Activated T-helper 9 cell treated with anti-CD3 and anti-CD28 coated beads, Interleukin-2, amount 50 U/mL, for 16 hours (primary cell): ENCODE measurements around the gene NT5C1A.

Source experiments
- DNase-seq: peaks from one replicate; pipeline ENCODE4 v3.0.0-alpha.2; 2020; ENCODE audit warnings: low read depth

Gene NT5C1A

DNA sequence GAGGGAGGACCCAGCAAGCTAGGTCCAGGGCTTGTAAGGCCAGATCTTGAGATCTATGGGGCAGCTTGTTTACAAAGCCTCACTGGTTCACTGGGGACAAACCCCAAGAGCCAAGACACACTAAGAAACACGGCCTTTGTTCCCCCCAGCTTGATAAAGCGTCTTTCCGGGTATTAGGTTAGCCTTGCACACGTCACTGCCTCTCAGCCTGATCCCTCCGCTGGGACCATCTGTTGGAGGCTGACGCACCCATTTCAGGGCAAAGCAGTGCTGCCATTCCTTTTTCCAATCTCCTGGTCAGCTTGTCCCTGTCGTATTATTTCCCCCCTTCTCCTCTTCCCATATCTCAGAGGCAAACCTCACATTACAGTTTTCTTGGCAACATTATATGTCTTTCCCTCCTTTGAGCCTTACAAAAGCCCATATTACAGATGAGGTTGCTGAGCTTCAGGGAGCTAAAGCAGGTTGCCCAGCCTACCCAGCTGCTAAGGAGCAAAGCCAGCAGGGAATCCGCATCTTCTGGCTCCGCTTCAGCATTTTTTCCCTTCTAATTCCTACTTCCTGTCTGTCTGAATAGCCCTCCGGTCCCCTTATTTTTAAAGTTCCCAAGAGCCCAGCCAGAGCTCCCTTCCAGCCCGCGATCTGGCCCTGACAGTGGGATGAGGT, 36.6 kb downstream of the NT5C1A start:
- no peak for DNase-seq

DNA sequence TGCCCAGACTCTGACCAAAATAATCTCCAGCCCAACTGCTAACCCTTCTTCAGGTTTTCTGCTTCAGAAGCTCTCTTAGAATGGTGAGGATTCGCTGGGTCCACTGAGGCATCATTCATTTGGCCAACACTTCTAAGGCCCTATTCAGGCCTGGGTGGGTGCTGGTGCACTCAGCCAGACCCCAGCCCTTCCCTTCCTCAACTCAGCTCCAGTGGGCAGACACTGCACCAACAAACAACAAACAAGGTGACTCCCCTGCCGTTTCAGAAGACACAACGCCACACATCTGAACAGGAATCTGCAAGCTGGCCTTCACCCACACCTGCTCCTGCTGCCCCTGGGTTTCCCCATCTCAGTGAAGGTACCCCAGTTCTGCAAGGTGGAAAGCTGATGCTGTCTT, 38.5 kb downstream of the NT5C1A start:
- no peak for DNase-seq

DNA sequence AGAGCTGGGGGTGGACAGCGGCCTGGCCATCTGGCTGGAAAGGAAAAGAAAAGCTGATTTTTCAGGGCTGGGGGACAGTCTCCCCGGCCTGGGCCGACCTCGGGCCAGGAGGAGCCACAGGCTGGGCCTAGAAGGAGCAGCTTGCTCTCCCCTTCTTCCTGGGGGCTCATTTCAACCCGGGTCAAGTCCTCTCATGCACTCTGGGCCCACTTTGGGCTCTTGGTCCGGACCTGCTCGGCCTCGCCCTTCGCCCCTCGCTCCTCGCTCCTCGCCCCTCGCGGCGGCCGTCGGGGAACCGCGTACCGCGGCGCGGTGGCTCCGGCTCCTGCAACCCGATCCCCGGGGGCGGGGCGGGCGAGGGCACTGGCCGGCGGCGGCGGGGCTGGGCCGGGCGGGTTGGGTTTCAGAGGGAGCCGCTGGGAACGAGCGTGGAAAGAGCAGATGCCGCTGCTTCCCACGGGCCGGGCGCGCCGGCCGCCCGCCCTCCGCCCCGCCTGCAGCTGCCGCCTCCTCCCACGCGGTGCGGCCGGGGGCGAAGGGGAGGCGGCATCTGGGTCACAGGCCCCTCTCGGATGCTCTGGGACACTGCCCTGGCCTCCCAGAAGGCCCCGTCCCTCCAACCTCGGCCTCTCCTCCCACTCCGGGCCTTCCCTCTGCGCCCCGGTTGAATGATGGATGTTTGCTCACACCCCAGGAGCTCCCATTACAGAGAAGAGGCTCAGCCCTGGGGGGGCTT, 39.1 kb downstream of the NT5C1A start:
- no peak for DNase-seq

DNA sequence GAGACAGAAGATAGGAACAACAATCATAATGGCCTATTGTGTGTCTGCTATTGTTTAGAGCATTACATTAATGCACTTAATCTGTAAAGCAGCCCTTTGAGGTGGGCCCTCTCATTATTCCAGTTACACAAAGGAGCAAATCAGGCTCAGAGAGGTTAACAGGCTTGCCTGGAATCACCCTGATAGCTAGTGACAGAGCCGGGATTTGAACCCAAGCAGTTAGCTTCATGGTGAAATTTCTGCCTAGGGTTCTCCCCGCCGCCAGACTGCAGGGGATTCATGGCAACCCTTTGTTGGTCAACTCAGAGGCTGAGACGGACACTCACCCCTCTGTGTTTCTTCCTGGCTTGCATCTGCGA, 39.6 kb downstream of the NT5C1A start:
- no peak for DNase-seq

DNA sequence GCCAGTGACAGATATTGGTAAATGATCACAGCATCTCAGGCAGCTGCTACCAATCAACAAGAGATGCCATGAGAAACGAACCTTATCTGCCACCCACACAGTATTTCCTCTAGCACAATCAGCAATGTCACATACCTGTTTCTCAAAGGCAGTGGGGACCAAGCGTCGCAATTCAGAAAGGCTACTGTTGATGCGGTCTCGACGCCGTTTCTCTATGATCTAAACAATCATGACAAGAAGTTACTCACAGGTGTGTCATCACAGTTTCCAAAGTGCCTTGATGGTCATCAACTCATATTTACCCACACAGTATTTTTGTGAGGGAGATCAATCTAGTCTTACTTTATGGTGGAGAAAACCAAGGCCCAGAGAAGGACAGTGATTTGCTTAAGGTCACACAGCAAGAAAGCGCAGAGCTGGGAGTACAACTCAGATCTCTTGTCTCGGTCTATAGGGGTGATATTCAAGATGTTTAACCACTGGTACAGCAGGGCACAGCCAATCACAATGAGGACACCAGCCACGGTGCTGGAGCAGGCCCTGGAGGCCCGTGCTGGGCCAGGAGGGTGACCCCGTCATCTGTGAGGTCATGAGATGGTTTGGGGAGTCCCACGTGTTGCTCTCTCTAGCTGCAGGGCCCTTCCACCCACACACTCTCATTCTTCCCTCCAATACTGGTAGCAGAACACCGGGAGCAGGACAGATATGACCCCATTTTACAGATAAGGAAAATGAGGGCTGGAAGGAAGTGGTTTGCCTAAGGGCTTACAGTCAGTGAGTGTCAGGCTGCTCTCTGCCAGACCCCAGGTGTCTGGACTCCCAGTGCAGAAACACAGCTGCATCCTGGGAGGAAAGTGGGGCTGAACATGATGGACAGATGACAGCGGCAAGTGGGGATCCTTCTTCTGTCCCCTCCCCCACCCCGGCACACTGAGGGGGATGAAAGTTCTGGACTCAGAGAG, 40.3 kb downstream of the NT5C1A start:
- DNase-seq, result no peak

DNA sequence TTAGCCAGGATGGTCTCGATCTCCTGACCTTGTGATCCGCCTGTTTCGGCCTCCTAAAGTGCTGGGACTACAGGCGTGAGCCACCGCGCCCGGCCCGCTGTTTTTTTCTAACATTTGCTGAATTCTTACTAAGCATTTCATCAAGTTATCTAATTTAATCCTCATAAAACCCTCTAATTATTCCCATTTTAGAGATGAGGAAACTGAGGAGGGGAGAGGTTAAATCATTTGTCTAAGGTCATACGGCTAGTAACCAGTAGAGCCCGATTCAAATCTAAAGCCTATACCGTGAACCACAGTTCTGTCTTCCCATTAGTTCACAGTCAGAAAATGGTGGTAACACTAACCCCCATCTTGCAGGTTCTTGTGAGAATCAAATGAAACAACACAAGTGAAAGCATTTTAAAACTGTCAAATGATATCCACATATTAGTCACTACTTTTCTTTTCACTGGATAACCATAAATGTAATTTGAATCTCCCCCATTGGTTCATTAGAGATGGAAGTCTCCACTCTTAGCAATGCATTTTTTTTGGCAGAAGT, 43.0 kb downstream of the NT5C1A start:
- no peak for DNase-seq

DNA sequence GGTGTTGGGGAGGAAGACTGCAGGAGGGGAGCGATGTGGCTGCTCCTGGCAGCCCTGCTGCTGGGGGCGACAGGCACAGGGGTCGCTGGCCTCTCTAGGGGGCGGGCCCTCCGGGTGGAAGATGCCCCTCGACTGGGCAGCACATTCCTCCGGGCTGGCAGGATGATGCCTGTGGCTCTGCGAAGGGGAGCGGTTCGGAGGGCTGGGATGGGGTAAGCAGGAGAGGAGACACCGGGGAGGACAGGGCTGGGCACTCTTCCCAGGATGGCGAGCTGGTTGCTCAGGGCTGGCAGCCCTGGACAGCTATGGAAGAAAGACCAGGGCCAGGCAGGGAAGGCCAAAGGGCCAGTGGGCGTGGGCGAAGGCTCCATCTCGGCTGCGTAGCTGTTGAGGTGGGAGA, 45.3 kb downstream of the NT5C1A start:
- no peak for DNase-seq

DNA sequence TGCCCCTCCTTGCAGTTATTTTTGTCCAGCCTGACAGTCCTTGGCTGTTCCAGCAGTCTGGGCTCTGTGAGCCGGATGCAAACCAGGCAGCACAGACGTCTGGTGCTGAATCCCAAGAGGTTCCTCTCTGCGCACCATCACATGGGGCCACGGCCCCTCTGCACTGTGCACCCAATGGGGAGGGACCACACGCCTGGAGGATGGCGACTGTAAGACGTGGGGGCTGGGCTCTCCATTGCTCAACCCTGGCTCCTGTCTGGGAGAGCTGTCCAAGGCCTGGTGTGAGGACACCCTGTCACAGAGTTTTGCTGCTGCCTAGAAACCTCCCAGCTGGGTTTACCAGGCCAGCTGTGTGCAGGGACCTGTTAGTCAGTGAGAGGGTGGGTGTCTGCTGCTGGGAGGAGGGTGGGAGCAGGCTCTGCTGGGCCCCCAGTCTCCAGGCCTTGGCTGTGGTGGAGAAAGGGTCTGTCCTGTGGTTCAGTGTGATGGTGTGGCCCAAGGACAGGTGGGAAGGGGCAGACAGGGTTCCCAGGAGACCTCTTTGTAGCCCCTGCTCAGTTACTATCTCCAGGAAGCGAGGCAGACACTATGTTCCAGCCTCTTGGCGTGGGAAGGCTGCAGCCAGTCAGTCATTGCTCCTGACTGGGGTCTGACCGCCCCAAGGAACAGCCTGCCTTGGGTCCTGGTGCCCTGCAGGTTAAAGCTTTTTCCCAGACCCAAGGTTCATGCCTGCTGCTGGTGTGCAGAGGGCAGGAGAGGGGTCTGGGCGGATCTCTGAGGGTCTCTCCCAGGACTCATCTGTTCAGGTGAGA, 46.2 kb downstream of the NT5C1A start:
- DNase-seq, result no peak

DNA sequence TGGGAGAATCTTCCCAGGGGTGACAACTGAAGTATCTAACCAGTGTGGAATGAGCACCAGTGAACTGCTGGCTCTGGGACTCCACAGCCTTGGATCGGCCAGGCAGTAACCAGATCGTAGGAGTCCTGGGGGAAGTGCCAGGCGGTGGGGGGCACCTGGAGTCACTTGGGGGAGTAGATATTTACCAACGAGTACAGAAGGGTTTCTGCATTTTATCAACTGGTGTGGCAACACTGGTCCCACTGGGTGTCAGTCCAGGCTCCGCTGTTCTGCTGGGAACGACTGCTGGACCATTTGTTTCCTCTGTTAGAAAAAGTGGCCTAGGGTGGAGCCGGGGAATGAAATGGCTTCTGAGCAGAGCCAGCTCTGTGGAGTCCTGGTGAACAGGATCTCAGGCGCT, 46.9 kb downstream of the NT5C1A start:
- DNase-seq, result no peak

DNA sequence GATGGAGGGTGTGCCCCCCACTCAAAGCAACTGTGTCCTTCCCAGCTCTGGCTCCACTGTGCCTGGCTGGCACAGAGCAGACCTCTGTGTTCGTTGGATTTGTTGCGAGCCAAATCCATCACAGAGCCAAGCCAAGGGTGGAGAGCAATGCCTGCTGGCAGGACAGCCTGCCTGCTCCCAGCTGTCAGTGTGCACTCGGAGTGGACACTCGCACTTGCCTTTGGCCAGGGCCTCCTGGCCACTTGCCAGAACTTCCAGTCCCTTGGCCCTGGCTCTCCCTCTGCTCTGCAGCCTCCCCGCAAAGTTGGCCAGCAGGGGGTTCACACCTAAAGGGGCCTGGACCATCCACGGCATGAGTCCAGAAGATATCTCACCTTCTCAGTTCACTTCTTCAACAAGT, 48.9 kb downstream of the NT5C1A start:
- DNase-seq, result no peak

DNA sequence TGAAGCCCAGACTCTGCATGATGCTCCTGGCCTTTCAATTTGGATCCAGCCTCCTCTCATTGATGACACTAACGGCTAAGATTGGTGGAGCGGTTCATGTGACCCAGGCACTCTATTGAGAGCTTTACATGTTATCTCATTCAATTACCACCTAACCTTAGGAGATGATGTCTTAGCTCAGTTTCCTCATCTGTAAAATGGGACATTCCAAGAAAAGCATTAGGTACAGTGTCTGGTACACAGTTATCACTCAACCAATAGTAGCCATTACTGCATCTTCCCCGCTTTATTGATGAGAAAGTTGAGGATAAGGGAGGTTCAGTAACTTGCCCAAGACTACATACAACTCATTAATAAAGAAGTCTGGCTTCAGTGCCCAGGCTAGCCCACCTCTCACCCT, 49.5 kb downstream of the NT5C1A start:
- no peak for DNase-seq

DNA sequence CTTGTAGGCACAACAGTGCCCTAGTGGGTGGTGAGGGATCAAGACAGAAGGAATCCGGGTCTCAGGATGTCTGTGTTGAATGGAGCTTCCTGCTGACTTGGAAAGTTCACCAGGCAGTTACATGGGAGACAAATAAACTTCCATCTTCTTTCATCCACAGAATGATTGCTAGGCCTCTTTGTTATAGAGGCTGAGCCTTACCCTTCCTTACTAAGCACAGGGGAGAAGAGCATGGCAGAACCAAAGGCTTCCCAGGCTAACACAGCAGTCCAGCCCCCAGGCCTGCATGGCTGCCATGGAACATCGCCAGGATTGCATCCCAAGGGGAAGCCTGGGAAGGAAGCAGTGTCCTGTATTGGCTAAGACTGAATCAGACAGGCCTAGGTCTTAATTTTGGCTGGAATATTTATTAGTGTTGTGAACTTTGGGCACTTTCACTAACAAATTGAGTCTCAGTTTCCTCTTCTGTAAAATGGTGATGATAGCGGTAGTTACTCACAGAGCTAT, 51.2 kb downstream of the NT5C1A start:
- no peak for DNase-seq

DNA sequence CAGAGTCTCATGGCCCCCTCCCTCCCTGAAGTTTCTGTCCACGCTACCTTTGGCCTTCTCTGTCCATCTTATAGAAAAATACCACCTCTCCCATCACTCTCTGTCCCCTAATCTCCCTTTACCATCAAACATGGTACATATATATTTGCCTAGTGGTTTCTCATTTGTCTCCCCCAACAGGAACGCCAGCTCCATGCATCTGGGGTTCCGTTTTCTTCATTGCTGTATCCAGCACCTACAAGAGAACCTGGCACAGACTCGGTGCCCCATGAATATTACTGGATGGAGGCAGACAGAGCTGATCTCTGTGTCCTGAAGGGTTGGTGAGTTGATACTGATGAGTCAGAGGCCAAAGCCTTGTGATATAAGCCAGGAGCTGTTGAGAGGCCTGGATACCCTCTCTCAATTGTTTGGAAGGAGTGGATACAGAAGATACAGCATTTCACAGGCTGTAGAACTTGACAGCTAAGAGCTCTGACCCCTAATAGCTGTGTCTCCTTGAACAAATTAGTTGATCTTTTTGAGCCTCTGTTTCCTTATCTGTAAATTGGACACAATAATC, 54.3 kb downstream of the NT5C1A start:
- no peak for DNase-seq

DNA sequence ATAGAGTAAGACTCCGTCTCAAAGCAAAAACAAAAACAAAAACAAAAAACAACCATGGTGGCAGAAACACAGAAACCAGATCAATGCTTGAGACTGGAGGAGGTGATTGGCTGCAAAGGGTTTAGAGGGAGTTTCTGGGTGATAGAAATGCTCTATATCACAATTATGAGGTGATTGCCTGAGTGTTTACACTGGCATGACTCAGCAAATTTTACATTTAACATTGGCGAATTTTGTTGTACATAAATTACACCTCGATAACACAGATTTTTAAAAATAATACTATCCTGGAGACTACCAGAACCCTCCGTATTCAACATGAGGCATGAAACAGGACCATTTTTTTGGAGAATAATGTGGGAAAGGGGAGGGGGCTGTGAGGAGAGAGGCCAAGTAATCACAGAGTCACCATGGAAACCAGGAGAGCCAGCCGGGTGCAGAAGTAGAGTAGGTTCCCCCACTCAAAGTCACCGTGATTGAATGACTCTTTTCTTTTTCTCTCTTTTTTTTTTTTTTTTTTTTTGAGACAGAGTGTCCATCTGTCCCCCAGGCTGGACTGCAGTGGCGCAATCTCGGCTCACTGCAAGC, 56.7 kb downstream of the NT5C1A start:
- no peak for DNase-seq

DNA sequence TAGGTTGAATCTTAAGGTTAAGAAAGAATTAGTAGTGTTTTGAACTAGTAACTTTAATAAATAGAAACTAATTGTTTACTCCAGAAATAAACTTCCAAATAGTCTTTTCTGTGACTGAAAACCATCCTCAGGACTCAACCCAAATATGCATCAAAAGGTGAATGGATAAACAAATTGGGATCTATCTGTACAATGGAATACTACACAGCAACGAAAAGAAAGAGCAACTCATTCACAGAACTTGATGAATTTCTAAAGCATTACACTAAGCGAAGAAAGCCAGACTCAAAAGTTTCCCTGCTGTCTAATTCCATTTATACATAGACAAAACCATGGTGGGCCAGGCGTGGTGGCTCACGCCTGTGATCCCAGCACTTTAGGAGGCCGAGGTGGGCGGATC, 57.4 kb downstream of the NT5C1A start:
- DNase-seq, result no peak

DNA sequence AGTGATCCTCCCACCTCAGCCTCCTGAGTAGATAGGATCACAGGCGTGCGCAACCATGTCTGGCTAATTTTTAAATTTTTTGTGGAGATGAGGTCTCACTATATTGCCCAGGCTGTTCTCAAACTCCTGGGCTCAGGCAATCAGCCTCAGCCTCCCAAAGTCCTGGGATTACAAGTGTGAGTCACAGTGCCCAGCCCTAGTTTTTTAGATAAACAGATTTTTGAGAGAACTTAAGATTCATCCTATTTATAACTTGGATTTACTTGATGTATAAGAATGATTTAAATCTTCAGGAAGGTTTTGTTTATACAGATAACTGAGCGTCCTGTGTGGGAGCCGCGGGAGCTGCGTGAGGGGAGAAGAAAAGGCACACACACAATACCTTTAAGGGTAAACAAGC, 58.7 kb downstream of the NT5C1A start:
- no peak for DNase-seq

DNA sequence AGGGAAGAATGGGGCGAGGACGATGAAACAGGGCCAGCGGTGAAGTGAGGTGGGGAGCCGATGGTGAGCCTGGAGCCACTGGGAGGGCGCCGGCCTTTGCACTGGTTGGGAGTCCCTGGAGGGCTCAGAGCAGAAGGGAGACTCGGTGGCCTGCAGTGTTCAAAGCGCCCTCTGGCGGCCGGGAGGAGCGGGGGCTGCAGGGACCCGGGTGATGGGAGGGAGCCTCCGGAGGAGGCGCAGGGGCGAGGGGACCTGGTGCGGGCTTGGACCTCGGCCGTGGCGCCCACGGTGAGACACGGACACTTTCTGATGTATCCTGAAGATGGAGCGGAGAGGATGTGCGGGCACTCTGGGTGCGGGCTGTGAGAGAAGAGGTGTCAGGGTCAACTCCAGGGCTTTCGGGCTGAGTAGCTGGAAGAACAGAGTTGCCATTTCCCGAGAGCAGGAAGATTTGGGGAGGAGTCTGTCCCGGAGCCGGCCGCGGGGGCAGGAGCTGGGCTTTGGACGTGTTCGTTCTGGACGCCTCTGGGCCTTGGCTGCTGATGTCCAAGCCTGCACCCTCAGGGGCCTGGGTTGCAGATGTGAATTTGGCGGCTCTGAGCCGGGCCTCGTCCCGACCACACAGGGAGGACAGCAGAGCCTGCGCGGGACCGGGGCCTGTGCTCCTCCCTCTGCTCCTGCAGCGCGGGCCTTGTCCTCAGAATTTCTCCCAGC, 62.1 kb downstream of the NT5C1A start:
- peak; percentile 73 for DNase-seq
